Activated B cell treated with CpG ODN at 0.5 μM for 24 hours (primary cell): ENCODE results near the gene UBN1. TPM values are rescaled to one million over a fixed set of nuclear protein-coding genes. Genes with fewer than 3 reads are reported as not detected.

ENCODE experiments used
- ATAC-seq: fragments of 200-7000 bp; cut with Tn5 transposase; one replicate; pipeline ENCODE4 v1.10.0; 2021; ENCODE audit warnings: low read depth, mild to moderate bottlenecking, moderate library complexity
- CTCF ChIA-PET: fragments of 350-600 bp; sonication (Branson Sonifier 250); formaldehyde crosslinking; loops from one replicate; lab custom pipeline; 2021; ENCODE audit warnings: antibody characterized with exemption; lab: Charles Lee
- POLR2A ChIA-PET: fragments of 350-600 bp; sonication (Branson Sonifier 250); formaldehyde crosslinking; loops from one replicate; lab custom pipeline; 2021; ENCODE audit warnings: antibody characterized with exemption; lab: Charles Lee
- DNase-seq: peaks from one replicate; pipeline ENCODE4 v3.0.0; 2022
- H3K27ac Mint-ChIP-seq: one replicate; pipeline ENCODE4 v1.8.0; 2020; ENCODE audit warnings: mixed read lengths
- H3K27me3 Mint-ChIP-seq: one replicate; pipeline ENCODE4 v1.8.0; 2021; ENCODE audit warnings: mixed read lengths
- H3K36me3 Mint-ChIP-seq: one replicate; pipeline ENCODE4 v1.8.0; 2021; ENCODE audit warnings: low read depth, mixed read lengths
- H3K4me1 Mint-ChIP-seq: one replicate; pipeline ENCODE4 v1.8.0; 2021; ENCODE audit warnings: mixed read lengths
- H3K4me3 Mint-ChIP-seq: one replicate; pipeline ENCODE4 v1.8.0; 2020; ENCODE audit warnings: mild to moderate bottlenecking, mixed read lengths
- H3K9me3 Mint-ChIP-seq: one replicate; pipeline ENCODE4 v1.8.0; 2020; ENCODE audit warnings: mixed read lengths
- intact Hi-C: fragments of 100-400 bp; cut with micrococcal nuclease; formaldehyde crosslinking; loops from one replicate; pipeline ENCODE4 v1.15.1; 2024
- total RNA-seq: library from RNA; stranded (reverse); gene quantifications from 2 replicates; pipeline ENCODE4 v1.2.3, GENCODE V29; 2022
- TF ChIP-seq, protein P1 (sequence below): fragments of 200-600 bp; IDR thresholded peaks from one replicate; pipeline ENCODE4 v1.8.0; 2022; ENCODE audit warnings: antibody characterized with exemption, mild to moderate bottlenecking

Gene UBN1
- total RNA-seq, 1 donor from 2014 or later, result 36.1 TPM

DNA sequence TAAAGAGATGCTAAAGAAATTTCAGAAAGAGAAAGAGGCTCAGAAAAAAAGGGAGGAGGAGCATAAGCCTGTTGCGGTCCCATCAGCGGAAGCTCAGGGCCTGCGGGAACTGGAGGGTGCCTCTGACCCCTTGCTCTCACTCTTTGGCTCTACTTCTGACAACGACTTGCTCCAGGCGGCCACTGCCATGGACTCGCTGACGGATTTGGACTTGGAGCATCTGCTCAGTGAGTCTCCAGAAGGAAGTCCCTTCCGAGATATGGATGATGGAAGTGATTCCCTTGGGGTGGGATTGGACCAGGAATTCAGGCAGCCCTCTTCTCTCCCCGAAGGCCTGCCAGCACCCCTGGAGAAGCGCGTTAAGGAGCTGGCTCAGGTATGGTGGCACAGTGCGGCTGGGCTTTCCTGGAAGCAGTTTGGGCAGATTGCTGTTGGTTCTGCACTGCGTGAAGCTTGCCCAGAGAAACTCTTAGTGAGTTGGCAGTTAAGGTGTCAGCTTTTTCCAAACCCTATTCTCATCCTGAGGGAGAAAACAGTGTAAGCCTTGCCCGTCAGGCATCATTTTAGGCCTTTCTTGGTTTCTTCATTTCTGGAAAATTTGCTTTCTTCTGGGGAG is 13.6 kb downstream of the UBN1 start:
- TF ChIP-seq, protein P1, sequence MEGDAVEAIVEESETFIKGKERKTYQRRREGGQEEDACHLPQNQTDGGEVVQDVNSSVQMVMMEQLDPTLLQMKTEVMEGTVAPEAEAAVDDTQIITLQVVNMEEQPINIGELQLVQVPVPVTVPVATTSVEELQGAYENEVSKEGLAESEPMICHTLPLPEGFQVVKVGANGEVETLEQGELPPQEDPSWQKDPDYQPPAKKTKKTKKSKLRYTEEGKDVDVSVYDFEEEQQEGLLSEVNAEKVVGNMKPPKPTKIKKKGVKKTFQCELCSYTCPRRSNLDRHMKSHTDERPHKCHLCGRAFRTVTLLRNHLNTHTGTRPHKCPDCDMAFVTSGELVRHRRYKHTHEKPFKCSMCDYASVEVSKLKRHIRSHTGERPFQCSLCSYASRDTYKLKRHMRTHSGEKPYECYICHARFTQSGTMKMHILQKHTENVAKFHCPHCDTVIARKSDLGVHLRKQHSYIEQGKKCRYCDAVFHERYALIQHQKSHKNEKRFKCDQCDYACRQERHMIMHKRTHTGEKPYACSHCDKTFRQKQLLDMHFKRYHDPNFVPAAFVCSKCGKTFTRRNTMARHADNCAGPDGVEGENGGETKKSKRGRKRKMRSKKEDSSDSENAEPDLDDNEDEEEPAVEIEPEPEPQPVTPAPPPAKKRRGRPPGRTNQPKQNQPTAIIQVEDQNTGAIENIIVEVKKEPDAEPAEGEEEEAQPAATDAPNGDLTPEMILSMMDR, result no peak
- no peak for DNase-seq
- peaks cover 77% of the 10 kb centered on the region for H3K36me3 Mint-ChIP-seq
- POLR2A ChIA-PET, result no interaction called here
- CTCF ChIA-PET, result no interaction called here
- H3K4me3 Mint-ChIP-seq, result no peak overlapping the region
- intact Hi-C loops, result no loop called here
- no peaks in the 10 kb centered on the region for H3K9me3 Mint-ChIP-seq
- no peak for ATAC-seq
- H3K27ac Mint-ChIP-seq, result no peak overlapping the region
- peaks cover 3% of the 10 kb centered on the region for H3K4me1 Mint-ChIP-seq
- no peaks in the 10 kb centered on the region for H3K27me3 Mint-ChIP-seq

DNA sequence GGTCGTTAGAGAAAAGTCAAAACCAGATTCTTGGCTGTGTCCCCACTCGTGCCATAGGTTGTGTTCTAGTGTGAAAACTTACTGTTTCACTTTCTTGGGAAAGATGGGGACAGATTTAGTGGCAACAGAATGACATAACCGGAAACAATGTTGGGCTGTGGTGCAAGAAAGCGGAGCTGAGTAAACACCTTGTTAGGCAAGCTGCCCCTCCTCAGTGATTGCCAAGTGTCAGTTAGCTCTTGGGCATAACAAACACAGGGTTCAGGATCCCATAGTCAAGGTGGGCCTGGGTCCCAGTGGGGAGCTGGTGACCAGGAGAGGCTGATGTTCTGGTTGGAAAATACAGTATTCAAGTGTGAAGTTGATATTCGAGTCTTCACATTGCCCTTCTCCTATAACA is 15.4 kb downstream of the UBN1 start:
- no peak overlapping the region for H3K4me3 Mint-ChIP-seq
- peaks cover 78% of the 10 kb centered on the region for H3K36me3 Mint-ChIP-seq
- intact Hi-C loops, result no loop called here
- H3K9me3 Mint-ChIP-seq, result no peaks in the 10 kb centered on the region
- ATAC-seq, result no peak
- TF ChIP-seq, protein P1, result no peak
- no peak overlapping the region for H3K27ac Mint-ChIP-seq
- H3K4me1 Mint-ChIP-seq, result peaks cover 3% of the 10 kb centered on the region
- CTCF ChIA-PET, result no interaction called here
- POLR2A ChIA-PET, result no interaction called here
- no peak for DNase-seq
- no peaks in the 10 kb centered on the region for H3K27me3 Mint-ChIP-seq

DNA sequence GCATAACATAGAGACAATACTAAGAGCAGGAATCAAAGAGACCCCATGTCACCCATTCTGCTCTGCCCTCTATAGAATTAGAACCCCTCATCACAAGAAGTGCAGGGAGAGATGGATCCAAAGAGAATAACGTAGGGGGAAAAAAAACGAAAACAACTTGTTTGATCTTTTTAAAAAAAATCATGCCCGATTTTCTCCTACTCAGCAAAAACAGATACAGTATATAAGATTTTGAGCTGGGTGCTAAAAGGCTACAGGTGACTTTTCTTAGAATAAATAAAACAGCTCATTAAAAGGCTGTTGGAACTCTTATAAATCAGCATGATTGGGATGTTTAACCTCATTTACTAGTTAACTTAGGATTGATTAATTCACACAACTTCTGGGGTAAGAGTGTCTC is 17.4 kb downstream of the UBN1 start:
- Mint-ChIP-seq H3K4me3 (no peak overlapping the region), H3K9me3 (no peaks in the 10 kb centered on the region), H3K27ac (no peak overlapping the region), H3K36me3 (peaks cover 77% of the 10 kb centered on the region), H3K27me3 (no peaks in the 10 kb centered on the region), H3K4me1 (peaks cover 3% of the 10 kb centered on the region)
- POLR2A ChIA-PET, result no interaction called here
- DNase-seq (no peak), ATAC-seq (no peak)
- TF ChIP-seq, protein P1, result no peak
- intact Hi-C loops, result no loop called here
- CTCF ChIA-PET, result no interaction called here

DNA sequence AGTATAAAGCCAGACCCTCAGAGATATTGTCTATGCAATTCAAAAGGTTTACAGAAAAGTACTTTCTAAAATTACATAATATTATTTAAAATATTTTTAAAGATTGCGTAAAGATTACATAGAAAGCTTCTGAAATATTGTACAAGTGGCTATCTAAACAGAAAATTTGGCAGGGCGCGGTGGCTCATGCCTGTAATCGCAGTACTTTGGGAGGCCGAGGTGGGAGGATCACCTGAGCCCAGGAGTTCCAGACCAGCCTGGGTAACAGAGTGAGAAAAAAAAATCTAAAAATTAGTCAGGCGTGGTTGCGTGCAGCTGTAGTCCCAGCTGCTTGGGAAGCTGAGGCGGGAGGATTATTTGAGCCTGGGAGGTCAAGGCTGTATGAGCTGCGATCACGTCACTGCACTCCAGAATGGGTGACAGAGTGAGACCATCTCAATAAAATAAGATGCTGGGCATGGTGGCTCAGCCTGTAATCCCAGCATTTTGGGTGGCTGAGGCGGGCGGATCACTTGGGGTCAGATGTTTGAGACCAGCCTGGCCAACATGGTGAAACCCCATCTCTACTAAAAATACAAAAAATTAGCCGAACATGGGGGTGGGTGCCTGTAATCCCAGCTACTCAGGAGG is 18.1 kb downstream of the UBN1 start:
- no peaks in the 10 kb centered on the region for H3K9me3 Mint-ChIP-seq
- intact Hi-C loops, result no loop called here
- no peak overlapping the region for H3K4me3 Mint-ChIP-seq
- ATAC-seq, result no peak
- ChIA-PET POLR2A (no interaction called here), CTCF (no interaction called here)
- no peak for DNase-seq
- no peaks in the 10 kb centered on the region for H3K27me3 Mint-ChIP-seq
- TF ChIP-seq, protein P1, result no peak
- peaks cover 78% of the 10 kb centered on the region for H3K36me3 Mint-ChIP-seq
- H3K27ac Mint-ChIP-seq, result no peak overlapping the region
- peaks cover 3% of the 10 kb centered on the region for H3K4me1 Mint-ChIP-seq

DNA sequence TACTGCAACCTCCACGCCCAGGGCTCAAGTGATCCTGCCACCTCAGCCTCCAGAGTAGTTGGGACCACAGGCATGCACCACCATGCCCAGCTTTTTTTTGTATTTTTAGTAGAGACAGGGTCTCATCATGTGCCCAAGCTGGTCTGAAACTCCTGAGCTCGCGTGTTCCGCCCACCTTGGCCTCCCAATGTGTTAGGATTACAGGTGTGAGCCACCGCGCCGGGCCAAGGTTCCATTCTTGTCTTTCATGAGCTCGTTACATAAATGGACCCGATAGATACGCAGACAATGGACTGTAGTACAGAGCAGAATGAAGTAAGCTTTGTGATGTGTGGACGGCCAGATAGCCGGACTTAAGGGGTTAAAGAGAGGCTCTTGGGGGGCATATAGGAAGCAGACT is 19.3 kb downstream of the UBN1 start:
- POLR2A ChIA-PET, result no interaction called here
- TF ChIP-seq, protein P1, result no peak
- ATAC-seq (no peak), DNase-seq (no peak)
- intact Hi-C loops, result no loop called here
- Mint-ChIP-seq H3K4me3 (no peak overlapping the region), H3K4me1 (peaks cover 3% of the 10 kb centered on the region), H3K9me3 (no peaks in the 10 kb centered on the region), H3K36me3 (peaks cover 77% of the 10 kb centered on the region), H3K27me3 (no peaks in the 10 kb centered on the region), H3K27ac (no peak overlapping the region)
- CTCF ChIA-PET, result no interaction called here
